Measurements from ENCODE around the gene BIRC6. TPM values are rescaled to one million over a fixed set of nuclear protein-coding genes. Genes with fewer than 3 reads are reported as not detected.
"Not testable (repeated sequence)": the region's sequence is repeated elsewhere in the genome, so short reads cannot be mapped to it uniquely, and the experiment has no call there.

BIRC6 gene
- total RNA-seq, 2 experiments from 2014 or later = 95.0 to 103 TPM

- H3K9me3 Mint-ChIP-seq = no peaks in the 10 kb centered on the region
- H3K27me3 Mint-ChIP-seq = no peaks in the 10 kb centered on the region
- H3K27ac Mint-ChIP-seq = no peak overlapping the region
- H3K36me3 Mint-ChIP-seq (ENCODE audit: low read depth) = peaks cover 44% of the 10 kb centered on the region
- POLR2A ChIA-PET = no interaction called here
- CTCF ChIA-PET = no interaction called here
- H3K4me3 Mint-ChIP-seq = no peak overlapping the region
- no peak for DNase-seq
- H3K4me1 Mint-ChIP-seq = peaks cover 52% of the 10 kb centered on the region
Measured at GRCh38 chr2:32360416-32360815, 3.6 kb downstream of the BIRC6 start.

GRCh38 chr2:32362997-32363396, 6.2 kb downstream of the BIRC6 start:
- DNase-seq, H3K27ac Mint-ChIP-seq, POLR2A ChIA-PET, H3K9me3 Mint-ChIP-seq, H3K4me3 Mint-ChIP-seq, H3K27me3 Mint-ChIP-seq: not testable (repeated sequence)
- Mint-ChIP-seq H3K4me1 (peaks cover 50% of the 10 kb centered on the region), H3K36me3 (ENCODE audit: low read depth) (peaks cover 52% of the 10 kb centered on the region)
- CTCF ChIA-PET = interaction anchor here (1.4 kb wide), 1 partner anchor 10 kb away, joined by 4 read pairs; no protein-coding TSS in a partner anchor

- POLR2A ChIA-PET = no interaction called here
- Mint-ChIP-seq H3K27me3 (no peaks in the 10 kb centered on the region), H3K9me3 (no peaks in the 10 kb centered on the region), H3K27ac (no peak overlapping the region), H3K36me3 (ENCODE audit: low read depth) (peaks cover 46% of the 10 kb centered on the region), H3K4me1 (peaks cover 44% of the 10 kb centered on the region), H3K4me3 (no peak overlapping the region)
- no peak for DNase-seq
- CTCF ChIA-PET = no interaction called here
Measured at GRCh38 chr2:32363597-32363996, 6.8 kb downstream of the BIRC6 start.

GRCh38 chr2:32364290-32364689, 7.5 kb downstream of the BIRC6 start:
- H3K4me3 Mint-ChIP-seq, CTCF ChIA-PET, DNase-seq, POLR2A ChIA-PET, H3K27ac Mint-ChIP-seq, H3K27me3 Mint-ChIP-seq, H3K9me3 Mint-ChIP-seq: not testable (repeated sequence)
- H3K4me1 Mint-ChIP-seq = peaks cover 39% of the 10 kb centered on the region
- H3K36me3 Mint-ChIP-seq (ENCODE audit: low read depth) = peaks cover 40% of the 10 kb centered on the region

GRCh38 chr2:32365679-32366078, 8.9 kb downstream of the BIRC6 start:
- POLR2A ChIA-PET, H3K27me3 Mint-ChIP-seq, DNase-seq, CTCF ChIA-PET, H3K27ac Mint-ChIP-seq, H3K9me3 Mint-ChIP-seq, H3K4me3 Mint-ChIP-seq: not testable (repeated sequence)
- peaks cover 27% of the 10 kb centered on the region for H3K4me1 Mint-ChIP-seq
- H3K36me3 Mint-ChIP-seq (ENCODE audit: low read depth) = peaks cover 29% of the 10 kb centered on the region

- H3K4me1 Mint-ChIP-seq = peaks cover 23% of the 10 kb centered on the region
- POLR2A ChIA-PET = no interaction called here
- peaks cover 26% of the 10 kb centered on the region for H3K36me3 Mint-ChIP-seq (ENCODE audit: low read depth)
- DNase-seq = no peak
- no peaks in the 10 kb centered on the region for H3K9me3 Mint-ChIP-seq
- H3K27me3 Mint-ChIP-seq = no peaks in the 10 kb centered on the region
- CTCF ChIA-PET = no interaction called here
- no peak overlapping the region for H3K4me3 Mint-ChIP-seq
- H3K27ac Mint-ChIP-seq = no peak overlapping the region
Measured at GRCh38 chr2:32366595-32366994, 9.8 kb downstream of the BIRC6 start.

GRCh38 chr2:32369222-32369621, 12.4 kb downstream of the BIRC6 start:
- Mint-ChIP-seq H3K9me3 (no peaks in the 10 kb centered on the region), H3K27me3 (no peaks in the 10 kb centered on the region), H3K36me3 (ENCODE audit: low read depth) (peaks cover 32% of the 10 kb centered on the region), H3K4me1 (peaks cover 9% of the 10 kb centered on the region), H3K27ac (no peak overlapping the region), H3K4me3 (no peak overlapping the region)
- ChIA-PET CTCF (no interaction called here), POLR2A (interaction anchor here (0.7 to 1.5 kb wide), 2 partner anchors 9 to 299 kb away, joined by 3 to 4 read pairs; no protein-coding TSS in a partner anchor)
- DNase-seq = no peak

- H3K27me3 Mint-ChIP-seq, POLR2A ChIA-PET: not testable (repeated sequence)
Measured at GRCh38 chr2:32370942-32371341, 14.1 kb downstream of the BIRC6 start.

GRCh38 chr2:32372519-32373182, 15.8 kb downstream of the BIRC6 start:
- Mint-ChIP-seq H3K27me3 (no peaks in the 10 kb centered on the region), H3K9me3 (no peaks in the 10 kb centered on the region), H3K4me1 (peaks cover 13% of the 10 kb centered on the region), H3K36me3 (ENCODE audit: low read depth) (peaks cover 18% of the 10 kb centered on the region), H3K27ac (no peak overlapping the region), H3K4me3 (no peak overlapping the region)
- ChIA-PET CTCF (no interaction called here), POLR2A (no interaction called here)
- no peak for DNase-seq

More at GRCh38 chr2:32370942-32371341, 14.1 kb downstream of the BIRC6 start:
- H3K4me1 Mint-ChIP-seq, H3K9me3 Mint-ChIP-seq, H3K4me3 Mint-ChIP-seq, H3K27ac Mint-ChIP-seq, CTCF ChIA-PET, DNase-seq: not testable (repeated sequence)
- peaks cover 24% of the 10 kb centered on the region for H3K36me3 Mint-ChIP-seq (ENCODE audit: low read depth)

GRCh38 chr2:32375228-32375892, 18.5 kb downstream of the BIRC6 start:
- Mint-ChIP-seq H3K4me1 (peaks cover 13% of the 10 kb centered on the region), H3K4me3 (no peak overlapping the region), H3K27me3 (no peaks in the 10 kb centered on the region), H3K9me3 (no peaks in the 10 kb centered on the region), H3K36me3 (ENCODE audit: low read depth) (peaks cover 20% of the 10 kb centered on the region), H3K27ac (no peak overlapping the region)
- POLR2A ChIA-PET = no interaction called here
- no peak for DNase-seq
- CTCF ChIA-PET = interaction anchor here (0.7 kb wide), 1 partner anchor 123 kb away, joined by 6 read pairs; no protein-coding TSS in a partner anchor

- ChIA-PET CTCF (no interaction called here), POLR2A (no interaction called here)
- Mint-ChIP-seq H3K27ac (no peak overlapping the region), H3K9me3 (no peaks in the 10 kb centered on the region), H3K4me1 (peaks cover 13% of the 10 kb centered on the region), H3K4me3 (no peak overlapping the region), H3K27me3 (no peaks in the 10 kb centered on the region), H3K36me3 (ENCODE audit: low read depth) (peaks cover 28% of the 10 kb centered on the region)
- DNase-seq = no peak
Measured at GRCh38 chr2:32376756-32377155, 19.9 kb downstream of the BIRC6 start.

GRCh38 chr2:32377928-32378327, 21.1 kb downstream of the BIRC6 start:
- no peak for DNase-seq
- Mint-ChIP-seq H3K4me3 (no peak overlapping the region), H3K9me3 (no peaks in the 10 kb centered on the region), H3K36me3 (ENCODE audit: low read depth) (peaks cover 28% of the 10 kb centered on the region), H3K27ac (no peak overlapping the region), H3K27me3 (no peaks in the 10 kb centered on the region), H3K4me1 (peaks cover 13% of the 10 kb centered on the region)
- ChIA-PET POLR2A (interaction anchor here (1.2 to 1.4 kb wide), 2 partner anchors 9 to 20 kb away, joined by 4 to 5 read pairs; no protein-coding TSS in a partner anchor), CTCF (no interaction called here)

- Mint-ChIP-seq H3K27me3 (no peaks in the 10 kb centered on the region), H3K4me1 (peaks cover 13% of the 10 kb centered on the region), H3K9me3 (no peaks in the 10 kb centered on the region), H3K4me3 (no peak overlapping the region), H3K36me3 (ENCODE audit: low read depth) (peaks cover 24% of the 10 kb centered on the region), H3K27ac (no peak overlapping the region)
- ChIA-PET CTCF (no interaction called here), POLR2A (no interaction called here)
- no peak for DNase-seq
Measured at GRCh38 chr2:32379352-32379751, 22.5 kb downstream of the BIRC6 start.

- Mint-ChIP-seq H3K4me1 (peaks cover 2% of the 10 kb centered on the region), H3K36me3 (ENCODE audit: low read depth) (peaks cover 46% of the 10 kb centered on the region), H3K27ac (no peak overlapping the region), H3K4me3 (no peak overlapping the region), H3K27me3 (no peaks in the 10 kb centered on the region), H3K9me3 (no peaks in the 10 kb centered on the region)
- ChIA-PET POLR2A (no interaction called here), CTCF (no interaction called here)
- no peak for DNase-seq
Measured at GRCh38 chr2:32383858-32384257, 27.0 kb downstream of the BIRC6 start.

All from activated CD4-positive, alpha-beta memory T cell treated with anti-CD3 and anti-CD28 coated beads, Interleukin-2, amount 10 ng/mL, durations not matched to agents 7 days and 5 days (primary cell).